ENCODE data around the gene ABHD18.
"Not testable (repeated sequence)": the region's sequence is repeated elsewhere in the genome, so short reads cannot be mapped to it uniquely, and the experiment has no call there.

ABHD18 gene

GRCh38 chr4:128066453-128066820, 101.2 kb downstream of the ABHD18 start:
- CTCF ChIA-PET: interaction anchor here (0.7 kb wide), 2 partner anchors 185 to 486 kb away, joined by 3 read pairs; no protein-coding TSS in a partner anchor

GRCh38 chr4:128068918-128069317, 103.7 kb downstream of the ABHD18 start:
- H3K4me1 Mint-ChIP-seq: peaks cover 6% of the 10 kb centered on the region
- peak; percentile 29 for DNase-seq
- CTCF ChIA-PET: interaction anchor here (0.9 to 1.7 kb wide), 4 partner anchors 12 to 122 kb away, joined by 3 to 5 read pairs (median 3); no protein-coding TSS in a partner anchor

More at GRCh38 chr4:128066453-128066820, 101.2 kb downstream of the ABHD18 start:
- H3K27ac Mint-ChIP-seq, H3K36me3 Mint-ChIP-seq, H3K27me3 Mint-ChIP-seq, DNase-seq, H3K9me3 Mint-ChIP-seq, H3K4me3 Mint-ChIP-seq: not testable (repeated sequence)
- peaks cover 15% of the 10 kb centered on the region for H3K4me1 Mint-ChIP-seq

GRCh38 chr4:128076464-128076863, 111.3 kb downstream of the ABHD18 start:
- DNase-seq: no peak
- Mint-ChIP-seq H3K4me3 (no peak overlapping the region), H3K36me3 (peaks cover 16% of the 10 kb centered on the region), H3K27ac (no peak overlapping the region), H3K27me3 (no peaks in the 10 kb centered on the region), H3K9me3 (no peaks in the 10 kb centered on the region), H3K4me1 (no peaks in the 10 kb centered on the region)
- CTCF ChIA-PET: interaction anchor here (0.6 kb wide), 1 partner anchor 169 kb away, joined by 5 read pairs; no protein-coding TSS in a partner anchor

More at GRCh38 chr4:128068918-128069317, 103.7 kb downstream of the ABHD18 start:
- Mint-ChIP-seq H3K27ac (no peak overlapping the region), H3K9me3 (no peaks in the 10 kb centered on the region), H3K27me3 (peaks cover 4% of the 10 kb centered on the region), H3K4me3 (no peak overlapping the region), H3K36me3 (no peaks in the 10 kb centered on the region)

All from activated naive CD4-positive, alpha-beta T cell treated with anti-CD3 and anti-CD28 coated beads, Interleukin-2, amount 10 ng/mL, durations not matched to agents 7 days and 5 days (primary cell).